ENCODE data around the gene CETN2. TPM values are rescaled to one million over a fixed set of nuclear protein-coding genes. Genes with fewer than 3 reads are reported as not detected.

Gene CETN2
- total RNA-seq, 1 donor from 2014 or later, result 36.0 TPM

GRCh38 chrX:152823657-152824056, 6.9 kb downstream of the CETN2 start:
- TF ChIP-seq, protein P1, sequence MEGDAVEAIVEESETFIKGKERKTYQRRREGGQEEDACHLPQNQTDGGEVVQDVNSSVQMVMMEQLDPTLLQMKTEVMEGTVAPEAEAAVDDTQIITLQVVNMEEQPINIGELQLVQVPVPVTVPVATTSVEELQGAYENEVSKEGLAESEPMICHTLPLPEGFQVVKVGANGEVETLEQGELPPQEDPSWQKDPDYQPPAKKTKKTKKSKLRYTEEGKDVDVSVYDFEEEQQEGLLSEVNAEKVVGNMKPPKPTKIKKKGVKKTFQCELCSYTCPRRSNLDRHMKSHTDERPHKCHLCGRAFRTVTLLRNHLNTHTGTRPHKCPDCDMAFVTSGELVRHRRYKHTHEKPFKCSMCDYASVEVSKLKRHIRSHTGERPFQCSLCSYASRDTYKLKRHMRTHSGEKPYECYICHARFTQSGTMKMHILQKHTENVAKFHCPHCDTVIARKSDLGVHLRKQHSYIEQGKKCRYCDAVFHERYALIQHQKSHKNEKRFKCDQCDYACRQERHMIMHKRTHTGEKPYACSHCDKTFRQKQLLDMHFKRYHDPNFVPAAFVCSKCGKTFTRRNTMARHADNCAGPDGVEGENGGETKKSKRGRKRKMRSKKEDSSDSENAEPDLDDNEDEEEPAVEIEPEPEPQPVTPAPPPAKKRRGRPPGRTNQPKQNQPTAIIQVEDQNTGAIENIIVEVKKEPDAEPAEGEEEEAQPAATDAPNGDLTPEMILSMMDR (IDR thresholded peaks at IDR 0.05; ENCODE audit: insufficient read depth, low read length, poor library complexity, severe bottlenecking), result no peak
- no peaks in the 10 kb centered on the region for H3K36me3 ChIP-seq (ENCODE audit: control insufficient read depth, insufficient read depth, low read length)

GRCh38 chrX:152822383-152823086, 8.0 kb downstream of the CETN2 start:
- TF ChIP-seq, protein P1 (IDR thresholded peaks at IDR 0.05; ENCODE audit: insufficient read depth, low read length, poor library complexity, severe bottlenecking), result no peak
- Histone ChIP-seq H3K4me3 (ENCODE audit: low read depth, low read length) (no peak overlapping the region), H3K27me3 (ENCODE audit: control insufficient read depth, insufficient read depth, low read length) (no peaks in the 10 kb centered on the region), H3K36me3 (ENCODE audit: control insufficient read depth, insufficient read depth, low read length) (no peaks in the 10 kb centered on the region)
- DNase-seq (ENCODE audit: low read depth), result no peak

More at GRCh38 chrX:152823657-152824056, 6.9 kb downstream of the CETN2 start:
- Histone ChIP-seq H3K4me3 (ENCODE audit: low read depth, low read length) (no peak overlapping the region), H3K27me3 (ENCODE audit: control insufficient read depth, insufficient read depth, low read length) (no peaks in the 10 kb centered on the region)
- DNase-seq (ENCODE audit: low read depth), result no peak

GRCh38 chrX:152821145-152821765, 9.3 kb downstream of the CETN2 start:
- Histone ChIP-seq H3K27me3 (ENCODE audit: control insufficient read depth, insufficient read depth, low read length) (no peaks in the 10 kb centered on the region), H3K4me3 (ENCODE audit: low read depth, low read length) (no peak overlapping the region), H3K36me3 (ENCODE audit: control insufficient read depth, insufficient read depth, low read length) (no peaks in the 10 kb centered on the region)
- TF ChIP-seq, protein P1 (IDR thresholded peaks at IDR 0.05; ENCODE audit: insufficient read depth, low read length, poor library complexity, severe bottlenecking), result peak; percentile 58
- DNase-seq (ENCODE audit: low read depth), result no peak

- no peak for DNase-seq (ENCODE audit: low read depth)
- TF ChIP-seq, protein P1 (IDR thresholded peaks at IDR 0.05; ENCODE audit: insufficient read depth, low read length, poor library complexity, severe bottlenecking), result no peak
- Histone ChIP-seq H3K27me3 (ENCODE audit: control insufficient read depth, insufficient read depth, low read length) (no peaks in the 10 kb centered on the region), H3K36me3 (ENCODE audit: control insufficient read depth, insufficient read depth, low read length) (no peaks in the 10 kb centered on the region), H3K4me3 (ENCODE audit: low read depth, low read length) (no peak overlapping the region)
Measured at GRCh38 chrX:152819732-152820131, 10.8 kb downstream of the CETN2 start.

DNA sequence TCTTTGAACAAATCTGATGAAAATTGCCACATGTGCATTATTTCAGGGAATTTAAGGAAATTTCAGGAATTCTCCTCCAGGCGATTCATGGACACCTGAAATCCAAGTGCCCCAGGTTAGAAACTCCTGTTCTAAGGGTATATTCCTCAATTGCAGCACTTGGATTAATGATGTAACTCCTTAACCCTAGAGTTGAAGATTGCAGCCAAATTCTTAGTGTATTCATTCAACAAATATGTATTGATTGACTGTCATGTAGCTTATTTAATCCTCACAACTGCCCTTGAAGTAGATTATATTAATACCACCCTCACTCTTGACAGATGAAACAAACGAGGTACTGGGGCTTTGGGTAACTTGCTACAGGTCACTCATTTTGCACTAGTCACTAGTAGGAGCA, 11.3 kb downstream of the CETN2 start:
- TF ChIP-seq, protein P1 (IDR thresholded peaks at IDR 0.05; ENCODE audit: insufficient read depth, low read length, poor library complexity, severe bottlenecking), result no peak
- H3K4me3 ChIP-seq (ENCODE audit: low read depth, low read length), result no peak overlapping the region
- DNase-seq (ENCODE audit: low read depth), result no peak
- H3K36me3 ChIP-seq (ENCODE audit: control insufficient read depth, insufficient read depth, low read length), result no peaks in the 10 kb centered on the region
- H3K27me3 ChIP-seq (ENCODE audit: control insufficient read depth, insufficient read depth, low read length), result no peaks in the 10 kb centered on the region

Measured in kidney epithelial cell (primary cell).